NCI-H2107 (cell line): Measurements from ENCODE around the gene GALNT12.

Experiments used
- DNase-seq: peaks from one replicate; lab custom pipeline; 2025; lab: John Stamatoyannopoulos, UW

The GALNT12 gene

DNA sequence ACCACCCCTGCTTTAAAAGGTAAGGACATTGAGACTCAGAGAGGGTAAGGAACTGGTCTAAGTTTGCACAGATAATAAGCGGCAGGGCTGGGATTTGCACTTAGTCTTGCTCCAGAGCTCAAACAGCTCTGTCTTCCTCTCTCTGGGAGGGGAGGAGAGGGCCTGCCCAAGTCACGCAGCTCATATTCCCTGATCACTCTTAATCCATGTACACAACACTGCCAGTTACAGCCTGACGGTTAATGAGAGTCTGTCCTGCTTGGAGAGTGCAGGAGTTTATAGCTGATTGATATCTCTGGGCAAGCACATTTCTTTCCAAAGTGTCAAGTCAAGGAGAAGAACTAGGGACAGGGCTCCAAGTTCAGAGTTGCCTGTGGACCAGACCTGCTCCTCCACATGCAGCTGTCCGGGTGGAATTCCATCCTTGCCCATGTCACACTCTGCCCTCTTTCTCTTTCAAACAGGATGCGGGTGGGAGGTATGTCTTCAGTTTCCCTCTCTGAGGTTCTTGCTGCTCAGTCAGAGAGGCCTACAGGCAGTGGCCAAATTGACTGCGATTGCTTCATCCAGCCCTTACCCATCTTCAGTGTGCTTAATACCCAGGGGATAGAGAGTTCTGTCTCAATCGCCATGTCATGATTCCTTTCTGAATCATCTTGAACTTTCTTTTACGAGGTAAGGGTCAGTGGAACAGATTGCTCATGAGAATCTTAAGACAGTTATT is 54.5 kb downstream of the GALNT12 start:
- DNase-seq, result no peak

DNA sequence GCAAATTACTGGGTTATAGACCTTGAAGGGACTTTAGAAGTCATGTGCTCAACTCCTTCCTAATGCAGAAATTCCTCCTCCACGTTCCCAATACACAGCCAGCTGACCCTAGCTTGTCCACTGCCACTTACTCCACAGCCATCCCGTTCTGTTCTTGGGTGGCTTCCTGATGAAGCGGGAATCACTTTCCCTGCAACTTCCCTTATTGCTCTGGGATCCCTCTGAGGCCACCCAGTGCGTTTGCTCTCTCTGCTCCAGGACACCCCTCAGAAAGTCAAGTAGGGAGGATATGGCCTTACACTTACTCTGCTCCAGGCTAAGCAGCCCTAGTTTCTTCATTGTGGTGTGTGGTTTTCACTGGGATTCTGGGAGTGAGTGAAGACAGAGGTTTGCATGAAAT is 55.5 kb downstream of the GALNT12 start:
- no peak for DNase-seq

- no peak for DNase-seq
Observed at GRCh38 chr9:98864281-98865174, 57.1 kb downstream of the GALNT12 start.

GRCh38 chr9:98865284-98865875 is 57.9 kb downstream of the GALNT12 start:
- no peak for DNase-seq

DNA sequence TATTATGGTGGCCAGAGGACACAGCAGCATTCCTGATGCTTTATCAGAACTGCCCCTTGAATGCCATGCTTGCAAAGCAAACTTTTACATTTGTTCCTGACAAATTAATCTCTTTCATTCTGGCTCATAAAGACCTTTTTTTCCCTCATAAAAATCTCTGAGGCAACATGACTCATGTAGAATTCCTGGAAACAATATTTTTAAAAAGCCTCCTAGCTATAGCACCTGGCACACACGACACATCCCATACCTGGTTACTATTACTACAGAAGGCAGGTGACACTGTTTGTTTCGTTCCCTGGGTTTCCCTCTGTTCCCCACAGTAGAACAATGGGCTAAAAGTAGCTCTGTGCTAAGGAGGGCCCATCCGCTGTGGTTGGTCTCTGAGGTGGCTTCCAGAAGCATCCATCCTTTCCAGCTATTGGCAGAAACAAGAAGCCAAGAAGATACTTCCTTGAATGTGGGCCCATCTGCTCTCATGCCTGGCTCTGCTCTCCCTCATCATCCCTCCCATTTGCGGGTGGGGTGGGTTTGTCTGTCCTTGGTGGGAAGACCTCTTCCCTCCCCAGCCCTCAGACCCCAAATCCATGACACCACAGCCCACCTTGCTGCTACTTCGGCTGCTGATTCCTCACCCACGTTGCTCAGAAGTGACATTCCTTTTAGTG is 59.1 kb downstream of the GALNT12 start:
- no peak for DNase-seq

DNA sequence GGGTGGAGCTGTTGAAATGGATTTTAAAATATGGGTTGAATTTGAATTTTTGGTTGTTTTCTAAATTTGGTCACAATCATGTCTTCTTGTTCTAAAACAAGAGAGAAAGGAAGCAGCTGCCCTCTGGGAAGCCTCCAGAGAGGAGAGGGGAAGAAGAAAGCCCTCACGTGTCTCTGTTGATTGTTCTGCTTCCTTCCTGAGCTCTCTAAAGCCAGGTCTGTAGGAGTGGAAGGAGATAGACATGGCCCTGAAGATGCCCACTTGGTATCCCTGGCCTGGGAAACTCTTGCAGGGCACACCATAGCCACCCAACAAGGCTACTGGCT is 59.6 kb downstream of the GALNT12 start:
- DNase-seq, result no peak

DNA sequence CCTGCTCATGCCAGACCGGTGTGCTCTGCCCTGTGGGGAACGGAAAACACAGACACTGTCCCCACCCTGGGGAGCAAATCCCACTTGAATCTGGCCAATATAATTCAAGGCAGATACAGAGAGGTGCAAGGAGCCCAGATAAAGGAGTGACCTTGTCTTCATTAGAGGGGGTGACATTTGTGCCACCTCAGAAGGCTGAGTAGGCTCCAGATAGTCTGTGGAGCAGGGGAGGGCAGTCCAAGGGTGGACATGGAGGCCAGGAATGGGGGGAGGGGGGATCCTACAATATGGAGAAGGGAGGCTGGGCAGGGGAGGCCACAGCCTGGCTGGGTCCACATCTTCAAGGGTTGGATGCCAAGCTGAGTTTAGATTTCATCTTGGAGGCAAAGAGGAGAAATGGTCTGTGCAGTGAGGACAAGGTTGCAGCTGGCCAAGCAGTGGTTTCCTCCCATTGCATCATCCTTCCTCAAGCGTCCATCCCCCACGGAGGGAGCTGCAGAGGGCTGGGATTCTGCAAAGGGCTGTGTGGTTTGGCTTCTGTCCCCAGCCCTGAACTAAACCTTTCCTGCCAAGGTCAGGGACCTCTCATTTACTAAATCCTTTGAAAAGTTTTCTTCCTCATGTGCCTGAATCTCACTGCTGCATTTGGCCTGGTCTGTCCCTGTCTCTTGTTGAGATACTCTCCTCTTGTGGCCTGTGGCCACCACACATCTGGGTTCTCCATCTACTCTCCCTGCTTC is 60.1 kb downstream of the GALNT12 start:
- DNase-seq, result no peak

- no peak for DNase-seq
Observed at GRCh38 chr9:98869078-98869745, 61.7 kb downstream of the GALNT12 start.

GRCh38 chr9:98869866-98870265 is 62.4 kb downstream of the GALNT12 start:
- no peak for DNase-seq

DNA sequence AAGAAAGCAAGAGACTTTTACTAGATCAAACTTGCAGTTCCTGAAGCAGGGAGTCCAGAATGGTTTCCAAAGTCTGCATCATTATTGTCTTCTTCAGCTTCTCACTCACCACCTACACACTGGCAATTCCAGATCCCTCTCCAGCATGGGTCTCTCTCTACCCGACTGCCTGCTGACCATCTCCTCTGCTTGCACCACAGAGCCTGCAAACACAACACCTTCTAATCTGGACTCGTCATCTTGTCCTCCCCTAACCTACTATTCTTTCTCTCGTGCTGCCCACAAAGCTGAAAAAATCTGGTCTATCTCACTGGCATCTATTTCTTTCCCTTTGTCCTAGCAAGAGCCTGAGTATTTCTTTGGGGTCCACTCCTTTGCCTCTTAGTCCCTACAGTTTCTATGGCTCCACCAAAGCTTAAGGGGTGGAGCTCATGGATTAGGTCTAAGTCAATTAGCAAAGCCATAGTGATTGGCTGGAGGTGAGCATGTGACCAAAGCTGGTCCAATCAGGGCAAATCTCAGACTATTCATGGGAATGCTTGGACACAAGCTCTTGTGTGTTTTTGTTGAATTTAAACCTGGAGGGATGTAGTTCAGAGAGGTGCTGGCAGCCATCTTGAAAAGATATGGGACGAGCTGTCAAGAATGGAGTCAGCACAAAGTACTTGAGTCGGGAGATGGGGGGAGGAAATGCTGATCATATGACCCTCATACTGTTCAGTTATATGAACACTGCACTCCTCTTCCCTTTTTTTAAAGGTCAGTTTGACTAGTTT is 63.5 kb downstream of the GALNT12 start:
- DNase-seq, result no peak

- no peak for DNase-seq
Observed at GRCh38 chr9:98871558-98872065, 64.1 kb downstream of the GALNT12 start.

DNA sequence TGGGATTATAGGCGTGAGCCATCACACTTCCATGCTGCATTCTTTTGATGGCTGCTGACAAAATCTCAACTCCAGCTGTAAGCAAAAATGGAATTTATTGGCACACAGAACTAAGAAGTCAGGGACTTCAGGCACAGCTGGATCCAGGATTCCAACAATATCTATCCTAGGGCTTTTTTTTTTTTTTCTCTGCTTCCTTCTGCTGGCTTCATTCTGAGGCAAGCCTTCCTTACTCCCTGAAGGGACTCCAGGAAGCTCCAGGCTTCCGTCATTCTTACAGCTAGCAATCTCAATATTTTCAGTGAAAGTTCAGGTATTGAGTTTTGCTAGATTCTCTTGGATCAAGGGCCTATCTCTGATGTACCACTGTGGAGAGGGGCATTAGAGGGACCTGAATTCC is 66.1 kb downstream of the GALNT12 start:
- no peak for DNase-seq

GRCh38 chr9:98873951-98874371 is 66.5 kb downstream of the GALNT12 start:
- DNase-seq, result no peak

- DNase-seq, result no peak
Observed at GRCh38 chr9:98874721-98875255, 67.3 kb downstream of the GALNT12 start.

DNA sequence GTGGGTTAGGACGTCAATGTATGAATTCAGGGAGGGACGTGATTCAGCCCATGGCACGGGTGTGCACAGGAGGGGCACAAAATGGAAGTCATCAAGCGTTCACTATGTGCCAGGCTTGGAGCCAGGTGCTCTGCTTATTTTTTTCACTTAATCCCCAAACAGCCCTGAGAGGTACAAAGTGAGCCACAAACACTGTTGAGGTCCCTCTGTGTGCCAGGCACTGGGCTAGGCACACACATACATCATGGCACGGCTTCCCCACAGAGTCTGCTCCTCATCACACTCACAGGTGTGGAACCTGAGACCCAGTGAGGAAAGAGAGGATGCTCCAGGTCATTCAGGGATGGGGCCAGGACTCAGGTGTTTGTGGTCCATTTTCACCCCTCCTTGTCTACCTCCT is 68.1 kb downstream of the GALNT12 start:
- no peak for DNase-seq

- no peak for DNase-seq
Observed at GRCh38 chr9:98877311-98877710, 69.8 kb downstream of the GALNT12 start.

DNA sequence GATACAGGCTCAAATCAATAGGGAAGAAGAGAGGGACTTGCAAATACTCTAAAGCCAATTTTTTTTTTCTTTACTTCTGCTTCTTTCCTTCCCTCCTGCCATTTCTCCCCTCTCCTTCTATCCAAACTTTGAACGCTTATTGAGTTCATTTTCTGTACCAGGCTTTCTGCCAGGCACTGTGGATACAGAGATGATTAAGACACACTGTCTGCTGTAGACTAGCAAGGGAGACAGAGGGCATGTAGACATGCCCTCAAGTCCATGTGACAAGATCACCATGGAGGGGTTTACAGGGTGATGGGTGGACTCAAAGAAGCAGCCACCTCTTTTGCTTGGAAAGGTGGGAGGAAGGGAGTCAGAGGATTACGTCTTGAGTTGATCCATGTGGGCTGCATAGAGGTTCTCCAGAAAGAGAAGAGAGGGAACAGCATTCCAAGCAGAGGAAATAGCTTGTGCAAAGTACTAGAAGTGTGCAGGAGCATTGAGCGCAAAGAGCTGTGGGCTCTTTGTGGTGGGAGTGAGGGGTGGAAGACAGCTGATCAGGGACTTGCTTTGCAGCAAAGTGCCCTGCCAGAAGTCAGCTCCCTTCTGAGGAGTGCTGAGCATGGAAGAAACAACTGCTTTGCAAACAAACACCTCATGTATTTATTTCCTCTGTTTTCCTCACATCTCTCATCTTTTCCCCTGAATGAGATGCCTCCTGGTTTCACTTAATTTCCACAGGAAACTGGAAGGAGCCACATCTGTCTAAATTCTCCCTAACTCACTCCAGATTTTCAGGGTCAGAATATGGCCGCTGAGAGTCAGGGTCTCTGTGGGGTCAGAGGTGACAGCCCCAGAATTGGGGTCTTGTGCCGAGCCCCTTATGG is 71.9 kb downstream of the GALNT12 start:
- no peak for DNase-seq

- no peak for DNase-seq
Observed at GRCh38 chr9:98879963-98880310, 72.5 kb downstream of the GALNT12 start.
